ENCODE data around the gene RBFOX1.

- TF ChIP-seq CTCF (IDR thresholded peaks at IDR 0.05 in 2 of 3, conservative IDR thresholded peaks at IDR 0.05 in 1 of 3; ENCODE audit: borderline replicate concordance in 1 of 3, insufficient read depth in 1 of 3, low read depth in 2 of 3, low read length in 2 of 3) (no peak), ZBTB33 (IDR thresholded peaks at IDR 0.05; ENCODE audit: extremely low read depth, insufficient replicate concordance, low read length) (no peak), RAD21 (IDR thresholded peaks at IDR 0.05; ENCODE audit: low read depth) (no peak), FOSL1 (IDR thresholded peaks at IDR 0.05; ENCODE audit: low read depth) (no peak), POLR2AphosphoS5 (IDR thresholded peaks at IDR 0.05; ENCODE audit: low read depth, low read length) (no peak), SIN3A (IDR thresholded peaks at IDR 0.05; ENCODE audit: low read depth) (no peak), ELF1 (IDR thresholded peaks at IDR 0.05; ENCODE audit: borderline replicate concordance, low read depth) (no peak), CEBPB (IDR thresholded peaks at IDR 0.05; ENCODE audit: low read depth) (no peak)
These were observed 65.3 kb downstream of the RBFOX1 start for GRCh38 chr16:7397901-7398300.
